ENCODE measurements around the gene XKR7. TPM values are rescaled to one million over a fixed set of nuclear protein-coding genes. Genes with fewer than 3 reads are reported as not detected.

The XKR7 gene
- total and polyA plus RNA-seq, 10 of the 15 experiments (the other 5 are each of a cell fraction or from before 2014, with no cell fraction given), result not detected

DNA sequence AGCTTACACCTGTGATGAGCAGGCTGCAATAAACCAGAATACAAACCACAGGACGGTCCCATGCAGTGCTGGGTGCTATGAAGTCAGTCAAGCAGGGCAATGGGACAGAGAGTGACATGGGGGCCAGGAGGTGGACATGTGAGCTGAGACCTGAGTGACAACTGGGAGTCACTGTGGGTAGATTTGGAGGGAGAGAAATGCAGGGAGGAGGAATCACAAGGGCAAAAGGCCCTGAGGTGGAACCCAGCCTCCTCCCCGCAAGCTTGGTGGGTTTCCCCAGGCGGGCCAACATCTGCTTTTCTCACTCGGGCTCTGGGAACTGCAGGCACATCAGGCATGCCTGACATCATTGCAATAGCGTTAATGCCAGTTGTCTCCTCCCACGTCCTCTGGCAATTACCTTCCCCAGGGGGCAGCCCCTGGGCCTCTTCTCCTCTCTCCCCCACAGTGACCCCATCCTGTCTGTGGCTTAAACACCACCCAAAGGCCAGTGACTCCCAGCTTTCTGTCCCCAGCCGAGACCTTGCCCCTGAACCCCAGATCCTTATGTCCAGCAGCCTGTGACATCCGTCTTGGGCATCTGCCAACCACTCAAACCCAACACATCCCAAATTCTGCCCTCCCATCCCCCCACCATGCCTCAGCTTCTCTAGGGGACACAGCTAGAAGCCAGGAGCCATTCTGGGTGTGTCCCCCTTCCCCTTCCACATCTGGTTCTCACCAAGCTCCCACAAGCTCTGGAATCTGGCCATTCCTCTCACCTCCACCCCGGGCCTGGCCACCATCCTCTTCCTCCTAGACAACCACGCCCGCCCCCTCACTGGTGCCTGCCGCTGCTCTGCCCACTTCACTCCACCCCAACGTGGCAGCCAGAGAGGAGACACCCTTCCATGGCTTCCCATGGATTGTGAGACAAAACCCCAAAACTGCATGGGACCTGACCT is 44.3 kb upstream of the XKR7 start (continued):
- TF ChIP-seq, protein P1, sequence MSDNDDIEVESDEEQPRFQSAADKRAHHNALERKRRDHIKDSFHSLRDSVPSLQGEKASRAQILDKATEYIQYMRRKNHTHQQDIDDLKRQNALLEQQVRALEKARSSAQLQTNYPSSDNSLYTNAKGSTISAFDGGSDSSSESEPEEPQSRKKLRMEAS (IDR thresholded peaks at IDR 0.05; ENCODE audit: low read depth, low read length), result no peak
- TF ChIP-seq NR2F1 (conservative IDR thresholded peaks at IDR 0.05) (peak; percentile 87), IKZF1 (conservative IDR thresholded peaks at IDR 0.05) (peak; percentile 95), FOS (IDR thresholded peaks at IDR 0.05; ENCODE audit: borderline replicate concordance, extremely low read depth, insufficient read length) (no peak), ZNF24 (IDR thresholded peaks at IDR 0.05) (no peak), MEF2A (IDR thresholded peaks at IDR 0.05; ENCODE audit: insufficient read depth, low read depth, low read length) (no peak), SP1 (IDR thresholded peaks at IDR 0.05; ENCODE audit: low read depth, low read length) (peak; percentile 62), NBN (IDR thresholded peaks at IDR 0.05) (peak; percentile 72; the same call in 1 of the 2 replicates), LARP7 (IDR thresholded peaks at IDR 0.05) (0 out of 2 replicates have a peak, but pooled peaks have one; percentile 3), POLR2AphosphoS5 (IDR thresholded peaks at IDR 0.05; ENCODE audit: low read length) (no peak), RELA (IDR thresholded peaks at IDR 0.05; ENCODE audit: borderline replicate concordance, partially characterized antibody) (peak; percentile 64), BHLHE40 (IDR thresholded peaks at IDR 0.05; ENCODE audit: borderline replicate concordance in 1 of 2, low read depth in 2 of 2, low read length in 1 of 2) (peak; percentile 41 to 66; a peak in 2 of 4 replicates), ATF7 (IDR thresholded peaks at IDR 0.05; ENCODE audit: low read depth) (peak; percentile 94), RFX5 (IDR thresholded peaks at IDR 0.05; ENCODE audit: low read depth, low read length) (peak; percentile 25; the same call in 1 of the 2 replicates), ETV6 (conservative IDR thresholded peaks at IDR 0.05 in 1 of 2, IDR thresholded peaks at IDR 0.05 in 1 of 2; ENCODE audit: borderline replicate concordance in 1 of 2, low read depth in 1 of 2) (peak in 1 of 2 experiments; percentile 39; a peak in 1 of 4 replicates), IRF4 (IDR thresholded peaks at IDR 0.05; ENCODE audit: low read depth, low read length) (no peak), FOXK2 (IDR thresholded peaks at IDR 0.05) (peak; percentile 59; the same call in 1 of the 2 replicates), PAX5 (IDR thresholded peaks at IDR 0.05; ENCODE audit: borderline replicate concordance, low read depth, low read length) (0 out of 2 replicates have a peak, but pooled peaks have one; percentile 24), NFIC (IDR thresholded peaks at IDR 0.05; ENCODE audit: low read depth, low read length) (peak; percentile 31; the same call in 1 of the 2 replicates)
- TF ChIP-seq, protein P2, sequence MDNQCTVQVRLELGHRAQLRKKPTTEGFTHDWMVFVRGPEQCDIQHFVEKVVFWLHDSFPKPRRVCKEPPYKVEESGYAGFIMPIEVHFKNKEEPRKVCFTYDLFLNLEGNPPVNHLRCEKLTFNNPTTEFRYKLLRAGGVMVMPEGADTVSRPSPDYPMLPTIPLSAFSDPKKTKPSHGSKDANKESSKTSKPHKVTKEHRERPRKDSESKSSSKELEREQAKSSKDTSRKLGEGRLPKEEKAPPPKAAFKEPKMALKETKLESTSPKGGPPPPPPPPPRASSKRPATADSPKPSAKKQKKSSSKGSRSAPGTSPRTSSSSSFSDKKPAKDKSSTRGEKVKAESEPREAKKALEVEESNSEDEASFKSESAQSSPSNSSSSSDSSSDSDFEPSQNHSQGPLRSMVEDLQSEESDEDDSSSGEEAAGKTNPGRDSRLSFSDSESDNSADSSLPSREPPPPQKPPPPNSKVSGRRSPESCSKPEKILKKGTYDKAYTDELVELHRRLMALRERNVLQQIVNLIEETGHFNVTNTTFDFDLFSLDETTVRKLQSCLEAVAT (IDR thresholded peaks at IDR 0.05), result peak; percentile 73; the same call in 1 of the 2 replicates
- TF ChIP-seq, protein P3, sequence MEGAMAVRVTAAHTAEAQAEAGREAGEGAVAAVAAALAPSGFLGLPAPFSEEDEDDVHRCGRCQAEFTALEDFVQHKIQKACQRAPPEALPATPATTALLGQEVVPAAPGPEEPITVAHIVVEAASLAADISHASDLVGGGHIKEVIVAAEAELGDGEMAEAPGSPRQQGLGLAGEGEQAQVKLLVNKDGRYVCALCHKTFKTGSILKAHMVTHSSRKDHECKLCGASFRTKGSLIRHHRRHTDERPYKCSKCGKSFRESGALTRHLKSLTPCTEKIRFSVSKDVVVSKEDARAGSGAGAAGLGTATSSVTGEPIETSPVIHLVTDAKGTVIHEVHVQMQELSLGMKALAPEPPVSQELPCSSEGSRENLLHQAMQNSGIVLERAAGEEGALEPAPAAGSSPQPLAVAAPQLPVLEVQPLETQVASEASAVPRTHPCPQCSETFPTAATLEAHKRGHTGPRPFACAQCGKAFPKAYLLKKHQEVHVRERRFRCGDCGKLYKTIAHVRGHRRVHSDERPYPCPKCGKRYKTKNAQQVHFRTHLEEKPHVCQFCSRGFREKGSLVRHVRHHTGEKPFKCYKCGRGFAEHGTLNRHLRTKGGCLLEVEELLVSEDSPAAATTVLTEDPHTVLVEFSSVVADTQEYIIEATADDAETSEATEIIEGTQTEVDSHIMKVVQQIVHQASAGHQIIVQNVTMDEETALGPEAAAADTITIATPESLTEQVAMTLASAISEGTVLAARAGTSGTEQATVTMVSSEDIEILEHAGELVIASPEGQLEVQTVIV (IDR thresholded peaks at IDR 0.05; ENCODE audit: borderline replicate concordance, partially characterized antibody), result peak; percentile 24
- TF ChIP-seq, protein P4, sequence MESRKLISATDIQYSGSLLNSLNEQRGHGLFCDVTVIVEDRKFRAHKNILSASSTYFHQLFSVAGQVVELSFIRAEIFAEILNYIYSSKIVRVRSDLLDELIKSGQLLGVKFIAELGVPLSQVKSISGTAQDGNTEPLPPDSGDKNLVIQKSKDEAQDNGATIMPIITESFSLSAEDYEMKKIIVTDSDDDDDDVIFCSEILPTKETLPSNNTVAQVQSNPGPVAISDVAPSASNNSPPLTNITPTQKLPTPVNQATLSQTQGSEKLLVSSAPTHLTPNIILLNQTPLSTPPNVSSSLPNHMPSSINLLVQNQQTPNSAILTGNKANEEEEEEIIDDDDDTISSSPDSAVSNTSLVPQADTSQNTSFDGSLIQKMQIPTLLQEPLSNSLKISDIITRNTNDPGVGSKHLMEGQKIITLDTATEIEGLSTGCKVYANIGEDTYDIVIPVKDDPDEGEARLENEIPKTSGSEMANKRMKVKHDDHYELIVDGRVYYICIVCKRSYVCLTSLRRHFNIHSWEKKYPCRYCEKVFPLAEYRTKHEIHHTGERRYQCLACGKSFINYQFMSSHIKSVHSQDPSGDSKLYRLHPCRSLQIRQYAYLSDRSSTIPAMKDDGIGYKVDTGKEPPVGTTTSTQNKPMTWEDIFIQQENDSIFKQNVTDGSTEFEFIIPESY (IDR thresholded peaks at IDR 0.05), result no peak
- TF ChIP-seq, protein P5, sequence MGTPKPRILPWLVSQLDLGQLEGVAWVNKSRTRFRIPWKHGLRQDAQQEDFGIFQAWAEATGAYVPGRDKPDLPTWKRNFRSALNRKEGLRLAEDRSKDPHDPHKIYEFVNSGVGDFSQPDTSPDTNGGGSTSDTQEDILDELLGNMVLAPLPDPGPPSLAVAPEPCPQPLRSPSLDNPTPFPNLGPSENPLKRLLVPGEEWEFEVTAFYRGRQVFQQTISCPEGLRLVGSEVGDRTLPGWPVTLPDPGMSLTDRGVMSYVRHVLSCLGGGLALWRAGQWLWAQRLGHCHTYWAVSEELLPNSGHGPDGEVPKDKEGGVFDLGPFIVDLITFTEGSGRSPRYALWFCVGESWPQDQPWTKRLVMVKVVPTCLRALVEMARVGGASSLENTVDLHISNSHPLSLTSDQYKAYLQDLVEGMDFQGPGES (IDR thresholded peaks at IDR 0.05), result no peak

Measured in GM12878 (cell line).